ENCODE measurements around the gene SLC15A3. TPM values are rescaled to one million over a fixed set of nuclear protein-coding genes. Genes with fewer than 3 reads are reported as not detected.

SLC15A3 gene
- total RNA-seq, 1 donor from 2014 or later = 5.0 TPM

DNA sequence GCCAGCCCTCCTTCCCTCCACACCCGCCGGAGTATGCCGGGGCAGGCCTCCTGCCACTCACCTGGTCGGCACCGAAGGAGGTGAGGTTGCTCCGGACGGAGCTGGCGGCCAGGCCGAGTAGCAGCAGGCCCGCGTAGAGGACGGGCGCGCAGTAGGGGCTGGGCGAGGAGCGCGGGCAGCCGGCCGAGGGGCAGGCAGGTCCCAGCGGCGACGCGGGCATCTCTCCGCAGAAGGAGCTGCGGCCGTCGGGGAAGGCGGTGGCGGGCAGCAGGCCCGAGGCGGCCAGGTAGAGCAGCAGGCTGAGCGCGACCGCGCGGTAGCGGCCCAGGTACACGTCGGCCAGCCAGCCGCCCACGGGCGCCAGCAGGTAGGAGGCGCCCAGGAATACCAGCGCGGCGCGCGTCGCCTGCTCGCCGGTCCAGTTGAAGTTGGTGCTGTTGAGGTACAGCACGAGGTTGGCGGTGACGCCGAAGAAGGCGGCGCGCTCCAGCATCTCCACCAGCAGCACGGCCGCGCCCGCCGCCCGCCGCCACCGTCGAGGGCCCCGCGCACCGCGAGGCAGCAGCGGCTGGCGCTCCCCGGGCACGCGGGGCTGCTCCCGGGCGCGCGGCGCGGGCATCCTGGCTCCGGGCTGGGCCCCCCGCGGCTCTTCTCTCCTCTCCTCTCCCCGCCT lies 907 bp downstream of the SLC15A3 start:
- H3K9me3 Mint-ChIP-seq = no peaks in the 10 kb centered on the region
- no peak overlapping the region for H3K4me3 Mint-ChIP-seq
- H3K36me3 Mint-ChIP-seq = no peaks in the 10 kb centered on the region
- TF ChIP-seq, protein P1, sequence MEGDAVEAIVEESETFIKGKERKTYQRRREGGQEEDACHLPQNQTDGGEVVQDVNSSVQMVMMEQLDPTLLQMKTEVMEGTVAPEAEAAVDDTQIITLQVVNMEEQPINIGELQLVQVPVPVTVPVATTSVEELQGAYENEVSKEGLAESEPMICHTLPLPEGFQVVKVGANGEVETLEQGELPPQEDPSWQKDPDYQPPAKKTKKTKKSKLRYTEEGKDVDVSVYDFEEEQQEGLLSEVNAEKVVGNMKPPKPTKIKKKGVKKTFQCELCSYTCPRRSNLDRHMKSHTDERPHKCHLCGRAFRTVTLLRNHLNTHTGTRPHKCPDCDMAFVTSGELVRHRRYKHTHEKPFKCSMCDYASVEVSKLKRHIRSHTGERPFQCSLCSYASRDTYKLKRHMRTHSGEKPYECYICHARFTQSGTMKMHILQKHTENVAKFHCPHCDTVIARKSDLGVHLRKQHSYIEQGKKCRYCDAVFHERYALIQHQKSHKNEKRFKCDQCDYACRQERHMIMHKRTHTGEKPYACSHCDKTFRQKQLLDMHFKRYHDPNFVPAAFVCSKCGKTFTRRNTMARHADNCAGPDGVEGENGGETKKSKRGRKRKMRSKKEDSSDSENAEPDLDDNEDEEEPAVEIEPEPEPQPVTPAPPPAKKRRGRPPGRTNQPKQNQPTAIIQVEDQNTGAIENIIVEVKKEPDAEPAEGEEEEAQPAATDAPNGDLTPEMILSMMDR (IDR thresholded peaks at IDR 0.05; ENCODE audit: unreplicated experiment) = no peak
- H3K27me3 Mint-ChIP-seq (ENCODE audit: low read depth) = peaks cover 45% of the 10 kb centered on the region
- no peak overlapping the region for H3K27ac Mint-ChIP-seq
- peaks cover 29% of the 10 kb centered on the region for H3K4me1 Mint-ChIP-seq
- DNase-seq (ENCODE audit: low spot score in 2 of 2, unreplicated experiment in 2 of 2) = no peak

DNA sequence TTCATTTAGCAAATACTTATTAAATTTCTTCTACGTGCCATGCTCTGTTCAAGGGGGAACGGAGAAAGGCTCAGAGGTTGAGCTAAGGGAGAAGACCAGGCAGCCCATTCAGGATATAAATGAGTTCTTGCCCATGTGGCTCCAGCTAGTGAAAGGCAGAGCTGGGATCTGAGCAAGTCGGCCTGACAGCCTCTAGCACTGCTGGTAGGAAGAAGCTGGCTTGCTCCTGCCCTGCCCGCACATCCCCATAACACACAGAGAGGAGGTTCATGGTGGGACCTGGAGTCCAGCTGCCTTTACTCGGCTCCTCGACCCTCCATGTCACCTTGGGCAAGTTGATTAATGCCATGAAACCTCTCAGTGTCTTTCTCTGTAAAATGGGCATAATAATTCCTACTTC lies 2.0 kb downstream of the SLC15A3 start:
- Mint-ChIP-seq H3K36me3 (no peaks in the 10 kb centered on the region), H3K9me3 (no peaks in the 10 kb centered on the region), H3K27me3 (ENCODE audit: low read depth) (peaks cover 45% of the 10 kb centered on the region), H3K4me1 (peaks cover 29% of the 10 kb centered on the region), H3K27ac (no peak overlapping the region), H3K4me3 (peak overlapping the region; percentile 36)
- TF ChIP-seq, protein P1 (IDR thresholded peaks at IDR 0.05; ENCODE audit: unreplicated experiment) = no peak
- DNase-seq (ENCODE audit: low spot score in 2 of 2, unreplicated experiment in 2 of 2) = no peak

- no peak for DNase-seq (ENCODE audit: low spot score in 2 of 2, unreplicated experiment in 2 of 2)
- Mint-ChIP-seq H3K4me3 (no peak overlapping the region), H3K4me1 (peaks cover 36% of the 10 kb centered on the region), H3K9me3 (no peaks in the 10 kb centered on the region), H3K27me3 (ENCODE audit: low read depth) (peaks cover 44% of the 10 kb centered on the region), H3K27ac (no peak overlapping the region), H3K36me3 (no peaks in the 10 kb centered on the region)
- TF ChIP-seq, protein P1 (IDR thresholded peaks at IDR 0.05; ENCODE audit: unreplicated experiment) = no peak
These were observed 3.7 kb downstream of the SLC15A3 start for GRCh38 chr11:60948250-60948649.

GRCh38 chr11:60947700-60948099 lies 4.3 kb downstream of the SLC15A3 start:
- TF ChIP-seq, protein P1 (IDR thresholded peaks at IDR 0.05; ENCODE audit: unreplicated experiment) = no peak
- no peak overlapping the region for H3K27ac Mint-ChIP-seq
- H3K36me3 Mint-ChIP-seq = no peaks in the 10 kb centered on the region
- no peaks in the 10 kb centered on the region for H3K9me3 Mint-ChIP-seq
- no peak for DNase-seq (ENCODE audit: low spot score in 2 of 2, unreplicated experiment in 2 of 2)
- H3K4me1 Mint-ChIP-seq = peaks cover 40% of the 10 kb centered on the region
- no peak overlapping the region for H3K4me3 Mint-ChIP-seq
- peaks cover 39% of the 10 kb centered on the region for H3K27me3 Mint-ChIP-seq (ENCODE audit: low read depth)

- TF ChIP-seq, protein P1 (IDR thresholded peaks at IDR 0.05; ENCODE audit: unreplicated experiment) = no peak
- Mint-ChIP-seq H3K36me3 (no peaks in the 10 kb centered on the region), H3K4me3 (no peak overlapping the region), H3K4me1 (peaks cover 37% of the 10 kb centered on the region), H3K9me3 (no peaks in the 10 kb centered on the region), H3K27ac (no peak overlapping the region), H3K27me3 (ENCODE audit: low read depth) (peaks cover 29% of the 10 kb centered on the region)
- no peak for DNase-seq (ENCODE audit: low spot score in 2 of 2, unreplicated experiment in 2 of 2)
These were observed 5.2 kb downstream of the SLC15A3 start for GRCh38 chr11:60946601-60947264.
